Activated CD8-positive, alpha-beta memory T cell treated with anti-CD3 and anti-CD28 coated beads for 48 hours (primary cell): ENCODE measurements around the gene STAC2.
"Not testable (repeated sequence)": the region's sequence is repeated elsewhere in the genome, so short reads cannot be mapped to it uniquely, and the experiment has no call there.

ENCODE experiments used
- DNase-seq, 3 experiments: peaks; one replicate each; pipeline ENCODE4 v3.0.0-alpha.2; 2020; ENCODE audit warnings: low read depth in 2 of 3, low spot score in 2 of 3

Gene STAC2

GRCh38 chr17:39225308-39225958 lies at the start of gene STAC2:
TSS of gene STAC2 (minus strand) at chr17:39225945. CDS start at chr17:39225502, 443 bp downstream.
- DNase-seq, result no peak

GRCh38 chr17:39271546-39271945 lies 45.8 kb upstream of the STAC2 start:
- DNase-seq, result no peak

GRCh38 chr17:39270923-39271322 lies 45.2 kb upstream of the STAC2 start:
- DNase-seq, result no peak

- DNase-seq, result no peak
These were observed 38.4 kb upstream of the STAC2 start for GRCh38 chr17:39264119-39264518.

- no peak for DNase-seq
These were observed 35.5 kb upstream of the STAC2 start for GRCh38 chr17:39261286-39261685.

GRCh38 chr17:39252788-39253460 lies 27.2 kb upstream of the STAC2 start:
- DNase-seq, result no peak

- DNase-seq, result no peak
These were observed 26.3 kb upstream of the STAC2 start for GRCh38 chr17:39251997-39252396.

- DNase-seq, result not testable (repeated sequence)
These were observed 24.3 kb upstream of the STAC2 start for GRCh38 chr17:39250076-39250475.

GRCh38 chr17:39246274-39246673 lies 20.5 kb upstream of the STAC2 start:
- DNase-seq, result no peak

GRCh38 chr17:39244600-39245570 lies 19.1 kb upstream of the STAC2 start:
- DNase-seq, result peak; percentile 50 to 95 (median 82)

GRCh38 chr17:39244016-39244599 lies 18.4 kb upstream of the STAC2 start:
- DNase-seq, result no peak

GRCh38 chr17:39243155-39243554 lies 17.4 kb upstream of the STAC2 start:
- no peak for DNase-seq

- no peak for DNase-seq
These were observed 14.9 kb upstream of the STAC2 start for GRCh38 chr17:39240631-39241030.

GRCh38 chr17:39239640-39240314 lies 14.0 kb upstream of the STAC2 start:
- peak; percentile 36 to 51 (median 38) for DNase-seq

- DNase-seq, result peak in 1 of 3 experiments; percentile 35
These were observed 12.7 kb upstream of the STAC2 start for GRCh38 chr17:39238311-39238972.

- DNase-seq, result no peak
These were observed 11.8 kb upstream of the STAC2 start for GRCh38 chr17:39237586-39237985.

- no peak for DNase-seq
These were observed 11.3 kb upstream of the STAC2 start for GRCh38 chr17:39236981-39237441.

- no peak for DNase-seq
These were observed 10.7 kb upstream of the STAC2 start for GRCh38 chr17:39236450-39236927.

- no peak for DNase-seq
These were observed 10.1 kb upstream of the STAC2 start for GRCh38 chr17:39235555-39236449.
